Stimulated activated CD4-positive, alpha-beta T cell treated with anti-CD3 and anti-CD28 coated beads, Interleukin-1b, Interleukin-23, amount 100 ng/mL, for 48 hours (primary cell): ENCODE data around the gene PNLIPRP3.
"Not testable (repeated sequence)": the region's sequence is repeated elsewhere in the genome, so short reads cannot be mapped to it uniquely, and the experiment has no call there.

Source experiments
- DNase-seq: peaks from one replicate; pipeline ENCODE4 v3.0.0-alpha.2; 2020

The PNLIPRP3 gene

GRCh38 chr10:116427671-116428070 is at the start of gene PNLIPRP3:
Gene PNLIPRP3, plus strand, starts transcription at chr10:116427847. Its CDS starts 166 bp downstream, at chr10:116428013.
- no peak for DNase-seq

DNA sequence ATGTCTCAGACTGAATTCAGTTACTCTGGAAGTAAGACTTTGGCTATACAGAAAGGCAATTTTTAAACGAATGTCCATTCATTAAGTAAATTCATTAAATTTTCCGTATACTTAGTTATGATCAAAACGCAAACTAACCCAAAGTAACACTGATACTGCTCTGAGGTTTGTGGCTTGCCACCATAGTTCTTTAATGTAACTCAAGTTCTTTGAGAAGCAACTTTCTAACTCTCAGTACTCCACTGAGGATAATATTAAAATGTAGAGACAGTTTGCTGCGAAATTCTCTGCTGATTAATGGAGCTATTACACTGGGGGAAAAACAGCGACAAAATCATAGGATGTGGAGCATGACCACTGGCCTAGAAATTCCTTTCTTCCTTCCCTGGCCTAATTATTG is 45.4 kb upstream of the PNLIPRP3 start:
- no peak for DNase-seq

- no peak for DNase-seq
These were observed 42.3 kb upstream of the PNLIPRP3 start for GRCh38 chr10:116385311-116385710.

DNA sequence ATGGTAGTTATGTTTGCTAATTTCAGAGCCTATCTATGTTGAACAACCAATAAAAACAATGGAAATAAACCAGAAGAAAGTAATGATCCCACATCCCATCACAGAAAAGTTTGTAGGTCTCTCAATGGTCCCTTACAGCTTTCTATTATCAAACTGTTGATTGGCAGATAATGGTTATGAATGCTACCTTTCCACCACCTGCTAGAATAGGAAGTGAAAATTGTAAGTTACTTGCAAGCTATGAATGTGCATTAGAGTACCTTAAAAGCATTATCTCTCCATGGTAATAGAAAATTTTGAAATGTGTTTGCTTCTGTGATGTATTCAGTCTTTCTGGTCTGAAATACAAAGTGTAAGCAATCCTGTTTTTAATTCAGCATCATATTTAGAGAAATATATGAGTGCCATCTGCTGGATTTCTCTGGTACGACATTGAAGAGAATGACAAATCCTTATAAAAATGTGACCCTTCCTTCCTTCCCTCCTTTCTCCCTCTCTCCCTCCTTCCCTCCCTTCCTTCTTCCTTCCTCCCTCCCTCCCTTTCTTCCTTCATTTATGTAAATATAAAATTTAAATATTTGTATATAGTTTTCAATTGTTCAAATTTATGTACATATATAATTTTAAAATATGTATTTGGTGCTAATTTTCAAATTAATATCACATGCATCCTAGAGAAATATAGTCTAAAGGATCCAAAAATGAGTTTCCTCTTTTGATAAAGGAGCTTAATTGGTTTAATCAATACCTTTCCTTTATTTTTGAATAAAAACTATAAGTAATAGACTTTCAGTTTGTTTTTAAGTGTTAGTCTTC is 41.4 kb upstream of the PNLIPRP3 start:
- DNase-seq, result no peak

GRCh38 chr10:116393246-116393831 is 34.3 kb upstream of the PNLIPRP3 start:
- DNase-seq, result not testable (repeated sequence)

DNA sequence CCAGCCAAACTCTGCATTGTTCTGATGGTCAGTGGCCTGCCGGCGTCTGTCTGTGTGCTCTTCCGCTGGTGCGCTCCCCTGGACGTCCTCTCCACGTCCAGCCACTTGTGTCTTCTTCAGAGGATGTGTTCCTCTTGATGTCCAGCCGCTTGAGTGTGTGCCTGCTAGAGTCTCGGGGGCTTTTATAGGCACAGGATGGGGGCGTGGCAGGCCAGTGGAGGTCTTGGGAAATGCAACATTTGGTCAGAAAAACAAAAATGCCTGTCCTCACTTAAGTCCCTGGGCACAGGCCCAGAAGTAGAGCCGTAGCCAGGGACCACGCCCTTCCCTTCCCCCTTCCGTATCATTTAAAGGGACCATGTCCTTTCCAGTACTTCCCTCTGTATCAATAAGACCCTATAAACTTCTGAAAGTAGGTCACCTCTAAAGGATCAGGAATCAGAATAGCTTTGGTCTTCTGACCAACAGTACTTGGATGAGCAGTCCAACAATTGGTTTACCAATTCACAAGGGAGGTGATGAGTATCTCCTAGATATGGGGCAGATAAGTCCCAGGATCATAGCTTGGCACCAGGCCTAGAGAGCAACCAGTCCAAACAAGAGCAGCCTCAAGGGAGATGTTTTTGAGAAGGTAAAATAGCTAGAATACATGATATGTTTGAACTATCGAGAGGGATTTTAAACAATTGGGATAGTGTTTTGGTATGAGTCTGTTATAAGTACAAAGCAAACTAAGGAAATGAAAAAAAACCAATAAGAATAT is 32.2 kb upstream of the PNLIPRP3 start:
- DNase-seq, result no peak

DNA sequence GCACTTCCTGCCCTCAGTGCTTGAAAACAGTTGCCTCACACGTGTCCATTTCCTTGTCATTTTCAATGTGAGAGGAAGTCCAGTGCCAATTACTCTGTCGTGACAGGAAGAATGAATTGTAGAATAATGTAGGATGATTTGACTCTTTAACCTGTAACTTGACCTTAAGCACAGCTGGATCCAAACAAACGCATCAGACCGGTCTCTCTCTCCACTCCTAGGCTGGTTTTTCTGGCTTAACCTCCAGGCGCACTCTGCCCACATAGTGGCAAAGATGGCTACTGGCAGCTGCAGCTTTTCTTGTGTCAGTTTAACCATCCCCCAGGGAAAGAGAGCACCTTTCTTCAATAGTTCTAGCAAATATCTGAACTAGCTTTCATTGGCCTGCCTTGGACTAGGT is 29.4 kb upstream of the PNLIPRP3 start:
- DNase-seq, result no peak

- no peak for DNase-seq
These were observed 24.8 kb upstream of the PNLIPRP3 start for GRCh38 chr10:116402858-116403257.

GRCh38 chr10:116403740-116404250 is 23.9 kb upstream of the PNLIPRP3 start:
- DNase-seq, result no peak

- DNase-seq, result no peak
These were observed 18.9 kb upstream of the PNLIPRP3 start for GRCh38 chr10:116408719-116409118.

- no peak for DNase-seq
These were observed 17.3 kb upstream of the PNLIPRP3 start for GRCh38 chr10:116410351-116410750.

GRCh38 chr10:116417821-116418220 is 9.8 kb upstream of the PNLIPRP3 start:
- no peak for DNase-seq

DNA sequence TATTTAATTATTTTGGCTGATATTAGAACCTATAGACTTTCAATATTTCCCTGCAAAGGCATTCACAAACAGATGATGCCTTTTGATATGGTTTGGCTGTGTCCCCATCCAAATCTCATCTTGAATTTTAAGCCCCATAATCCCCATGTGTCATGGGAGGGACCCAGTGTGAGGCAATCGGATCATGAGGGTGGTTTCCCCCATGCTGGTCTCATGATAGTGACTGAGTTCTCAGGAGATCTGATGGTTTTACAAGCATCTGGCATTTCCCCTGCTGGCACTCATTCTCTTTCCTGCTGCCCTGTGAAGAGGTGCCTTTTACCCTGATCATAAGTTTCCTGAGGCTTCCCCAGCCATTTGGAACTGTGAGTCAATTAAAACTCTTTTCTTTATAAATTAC is 9.3 kb upstream of the PNLIPRP3 start:
- DNase-seq, result no peak

DNA sequence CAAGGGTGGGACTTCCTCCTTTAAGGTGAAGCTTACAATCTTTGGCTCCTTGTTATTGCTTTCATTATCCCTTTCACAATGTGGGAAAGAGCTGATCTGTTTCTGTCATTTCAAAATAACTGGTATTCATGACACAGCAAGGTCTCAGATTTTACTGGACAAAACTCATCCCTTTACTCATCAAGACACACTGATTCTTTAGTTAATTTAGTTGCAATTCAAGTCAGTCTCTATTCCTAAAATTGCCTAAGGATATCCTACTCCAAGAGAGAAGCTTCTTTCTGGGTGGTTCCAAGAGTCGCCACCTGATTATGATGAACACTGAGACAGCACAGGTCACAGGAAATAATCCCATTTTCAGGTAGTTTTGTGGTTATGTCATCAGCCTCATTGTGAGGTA is 5.8 kb upstream of the PNLIPRP3 start:
- DNase-seq, result no peak

DNA sequence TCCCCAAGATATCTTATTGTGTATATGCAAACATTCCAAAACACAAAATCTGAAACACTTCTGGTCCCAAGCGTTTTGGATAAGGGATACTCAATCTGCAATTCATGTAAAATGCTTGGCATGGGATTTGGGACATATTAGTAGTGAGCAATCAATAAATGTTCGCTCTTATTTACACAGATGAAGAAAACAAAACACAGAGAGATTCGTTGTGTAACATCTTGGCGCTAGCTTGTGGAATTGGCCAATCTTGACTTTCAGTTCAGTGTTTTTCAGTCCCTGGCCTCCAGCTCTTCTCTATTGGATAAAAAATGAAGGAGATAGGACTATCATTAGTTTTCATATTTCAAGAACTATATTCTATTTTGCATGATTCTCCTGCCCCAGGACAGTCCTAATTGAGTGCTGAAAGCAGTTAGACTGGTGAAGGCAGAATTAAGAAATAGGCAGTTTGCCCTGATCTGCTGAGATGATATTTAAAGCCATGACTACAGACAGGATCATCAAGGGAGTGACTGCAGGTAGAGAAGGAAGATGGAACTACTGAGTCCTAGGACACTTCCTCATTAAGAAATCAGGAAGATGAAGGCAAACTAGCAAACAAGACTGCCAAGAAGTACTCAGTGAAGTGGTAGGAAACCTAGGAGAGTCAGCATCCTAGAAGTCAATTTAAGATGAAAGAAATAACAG is 1.8 kb downstream of the PNLIPRP3 start:
- no peak for DNase-seq

DNA sequence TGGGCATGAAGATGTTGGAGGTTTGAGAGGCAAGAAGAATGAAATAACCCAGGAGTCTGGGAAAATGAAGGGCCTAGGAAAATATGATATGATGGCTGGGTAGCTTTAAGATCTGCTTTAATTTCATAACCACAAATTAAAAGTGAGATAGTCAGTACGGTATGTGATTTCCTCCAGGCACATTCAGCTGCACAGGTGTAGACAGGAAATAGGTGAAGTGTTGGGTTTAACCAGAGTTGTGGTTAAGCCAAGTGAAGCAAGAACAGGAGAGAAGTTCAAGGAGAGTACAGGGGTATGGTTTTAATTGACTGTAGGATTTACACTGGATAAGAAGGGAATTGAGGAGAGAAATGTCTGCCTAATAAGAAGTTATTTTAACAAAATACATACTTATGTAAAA is 2.6 kb downstream of the PNLIPRP3 start:
- no peak for DNase-seq

GRCh38 chr10:116431598-116431997 is 4.0 kb downstream of the PNLIPRP3 start:
- no peak for DNase-seq

- no peak for DNase-seq
These were observed 9.5 kb downstream of the PNLIPRP3 start for GRCh38 chr10:116437076-116437692.

GRCh38 chr10:116440330-116441030 is 12.8 kb downstream of the PNLIPRP3 start:
- DNase-seq, result no peak

DNA sequence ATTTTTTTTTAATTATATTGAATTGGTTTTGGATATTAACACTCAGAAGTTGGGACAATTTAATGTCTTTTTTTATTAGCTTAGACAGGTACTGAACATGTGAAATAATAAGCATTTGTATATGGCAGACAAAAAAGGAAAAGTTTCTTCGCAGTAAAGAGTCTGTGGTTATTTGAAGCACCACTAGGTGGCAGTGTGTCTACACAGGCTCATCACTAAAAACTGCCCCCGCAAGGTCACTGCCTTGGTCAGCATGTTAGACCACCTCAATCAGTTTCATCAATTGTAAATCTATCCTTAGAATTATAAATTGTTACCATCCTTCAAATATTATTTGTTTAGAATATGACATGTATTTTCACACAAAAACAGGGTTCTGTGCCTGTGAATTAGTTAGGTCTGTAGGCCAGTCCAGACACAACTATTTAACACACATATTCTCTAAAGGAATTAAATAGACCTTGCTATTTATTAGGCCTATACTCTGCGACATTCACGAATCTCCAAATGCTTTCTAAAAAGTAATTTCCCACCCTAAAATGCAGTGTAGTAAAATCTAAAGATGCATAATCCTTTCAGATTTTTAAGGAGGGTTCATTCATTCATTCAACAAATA is 17.0 kb downstream of the PNLIPRP3 start:
- no peak for DNase-seq

GRCh38 chr10:116450861-116451260 is 23.2 kb downstream of the PNLIPRP3 start:
- DNase-seq, result no peak
